Left lung (tissue), 10 donors: ENCODE measurements around the gene GMPR. TPM values are rescaled to one million over a fixed set of nuclear protein-coding genes. Genes with fewer than 3 reads are reported as not detected.

Experiments
- ATAC-seq: fragments of 200-7000 bp; cut with Tn5 transposase; one replicate; pipeline ENCODE4 v1.9.1; 2020; ENCODE audit warnings: moderate library complexity
- DNase-seq, 4 donors: peaks; one replicate each; pipeline ENCODE4 v3.0.0-alpha.2; 2013 to 2020
- H3K27ac ChIP-seq, 2 donors: fragments of 200-600 bp; sonication (generic) in 1 of 2; one replicate each; pipeline versions ENCODE4 v1.5.0 to v1.8.0; 2020 to 2021
- H3K27me3 ChIP-seq, 2 donors: fragments of 200-600 bp; sonication (generic) in 1 of 2; one replicate each; pipeline versions ENCODE4 v1.5.0 to v1.8.0; 2020 to 2021
- H3K36me3 ChIP-seq, 2 donors: fragments of 200-600 bp; sonication (generic) in 1 of 2; one replicate each; pipeline versions ENCODE4 v1.5.0 to v1.8.0; 2020 to 2021
- H3K4me1 ChIP-seq, 2 donors: fragments of 200-600 bp; one replicate each; pipeline ENCODE4 v1.8.0; 2021
- H3K4me3 ChIP-seq, 2 donors: fragments of 200-600 bp; sonication (generic) in 1 of 2; one replicate each; pipeline versions ENCODE4 v1.5.0 to v1.8.0; 2020 to 2021; ENCODE audit warnings: mild to moderate bottlenecking in 1 of 2
- H3K9me3 ChIP-seq, 2 donors: fragments of 200-600 bp; sonication (generic) in 1 of 2; one replicate each; pipeline versions ENCODE4 v1.5.0 to v1.8.0; 2020 to 2021
- CTCF ChIP-seq, 2 donors: fragments of 200-600 bp; sonication (generic) in 1 of 2; IDR thresholded peaks; one replicate each; pipeline versions ENCODE4 v1.5.0 to v1.8.0; 2021; ENCODE audit warnings: antibody characterized with exemption in 2 of 2
- intact Hi-C, 2 donors: fragments of 100-400 bp; cut with DNase I; formaldehyde crosslinking; loops; one replicate each; pipeline versions ENCODE4 v1.11.2 to v1.14.2; 2022
- polyA plus RNA-seq, 6 donors: library from polyadenylated mRNA; unstranded; fragments of 120-200 nt; gene quantifications; one replicate each; pipeline ENCODE4 v1.2.1, GENCODE V29; 2013; ENCODE audit not compliant: insufficient read length in 6 of 6
- total RNA-seq, 2 donors: library from RNA; stranded (reverse); fragmentation: NEBNext Ultra II Directional; extraction: Animal tissue kit (Norgen Biotek cat#: 25700); gene quantifications; one replicate each; pipeline ENCODE4 v1.2.1, GENCODE V29; 2021
- donor health status: DM: no; HTN: yes; CAD: no.
- donor health status: DM: no; HTN: no; CAD: no.

The GMPR gene
- total and polyA plus RNA-seq, 8 donors, result 3.8 to 16.1 (median 7.0) TPM

GRCh38 chr6:16296061-16296670 lies 57.8 kb downstream of the GMPR start:
- no peak for DNase-seq
- intact Hi-C loops, result no loop called here
- Histone ChIP-seq H3K27ac (no peak overlapping the region), H3K27me3 (no peaks in the 10 kb centered on the region), H3K4me1 (no peaks in the 10 kb centered on the region), H3K36me3 (peaks cover 0 to 7% of the 10 kb centered on the region in 2 donors), H3K4me3 (no peak overlapping the region), H3K9me3 (no peaks in the 10 kb centered on the region)
- no peak for TF ChIP-seq CTCF (IDR thresholded peaks at IDR 0.05)
- no peak for ATAC-seq

GRCh38 chr6:16299861-16300260 lies 61.5 kb downstream of the GMPR start:
- Histone ChIP-seq H3K9me3 (no peaks in the 10 kb centered on the region), H3K36me3 (peaks cover 0 to 22% of the 10 kb centered on the region in 2 donors), H3K27ac (no peak overlapping the region), H3K4me3 (no peak overlapping the region), H3K4me1 (no peaks in the 10 kb centered on the region), H3K27me3 (no peaks in the 10 kb centered on the region)
- DNase-seq (no peak), ATAC-seq (no peak)
- TF ChIP-seq CTCF (IDR thresholded peaks at IDR 0.05), result no peak
- intact Hi-C loops, result no loop called here

- Histone ChIP-seq H3K9me3 (no peaks in the 10 kb centered on the region), H3K27ac (no peak overlapping the region), H3K27me3 (no peaks in the 10 kb centered on the region), H3K4me1 (no peaks in the 10 kb centered on the region), H3K36me3 (peaks cover 0 to 32% of the 10 kb centered on the region in 2 donors), H3K4me3 (no peak overlapping the region)
- ATAC-seq (no peak), DNase-seq (no peak)
- intact Hi-C loops, result no loop called here
- no peak for TF ChIP-seq CTCF (IDR thresholded peaks at IDR 0.05)
These were observed 63.1 kb downstream of the GMPR start for GRCh38 chr6:16301511-16301910.

GRCh38 chr6:16302721-16303552 lies 64.5 kb downstream of the GMPR start:
- TF ChIP-seq CTCF (IDR thresholded peaks at IDR 0.05), result no peak
- Histone ChIP-seq H3K4me3 (no peak overlapping the region), H3K27ac (no peak overlapping the region), H3K36me3 (peaks cover 0 to 32% of the 10 kb centered on the region in 2 donors), H3K27me3 (no peaks in the 10 kb centered on the region), H3K9me3 (no peaks in the 10 kb centered on the region), H3K4me1 (no peaks in the 10 kb centered on the region)
- ATAC-seq (no peak), DNase-seq (no peak)
- intact Hi-C loops, result no loop called here

GRCh38 chr6:16305246-16305725 lies 66.9 kb downstream of the GMPR start:
- intact Hi-C loops, result no loop called here
- H3K27ac ChIP-seq, result no peak overlapping the region
- DNase-seq, result no peak
- H3K4me1 ChIP-seq, result no peaks in the 10 kb centered on the region
- no peak for ATAC-seq
- H3K36me3 ChIP-seq, result peaks cover 0 to 35% of the 10 kb centered on the region in 2 donors
- no peak overlapping the region for H3K4me3 ChIP-seq
- no peak for TF ChIP-seq CTCF (IDR thresholded peaks at IDR 0.05)
- no peaks in the 10 kb centered on the region for H3K27me3 ChIP-seq
- H3K9me3 ChIP-seq, result no peaks in the 10 kb centered on the region
